Aortic smooth muscle cell (primary cell): Measurements from ENCODE around the gene PAK1IP1. TPM values are rescaled to one million over a fixed set of nuclear protein-coding genes. Genes with fewer than 3 reads are reported as not detected.

Experiments
- total RNA-seq: library from RNA; depleted of rRNA; stranded (reverse); fragments of >200 nt; gene quantifications from 2 replicates; pipeline ENCODE4 v1.2.3, GENCODE V29; 2014

PAK1IP1 gene
- 17.0 and 18.6 TPM in 2 replicates for total RNA-seq

GRCh38 chr6:10694302-10695085 lies at the start of gene PAK1IP1, which contains the start of gene C6orf52:
Gene PAK1IP1 (plus strand): TSS chr6:10694972. CDS start chr6:10694986, 14 bp downstream.
Gene C6orf52 (minus strand): TSS chr6:10694616. CDS start chr6:10687550, 7,066 bp downstream.

DNA sequence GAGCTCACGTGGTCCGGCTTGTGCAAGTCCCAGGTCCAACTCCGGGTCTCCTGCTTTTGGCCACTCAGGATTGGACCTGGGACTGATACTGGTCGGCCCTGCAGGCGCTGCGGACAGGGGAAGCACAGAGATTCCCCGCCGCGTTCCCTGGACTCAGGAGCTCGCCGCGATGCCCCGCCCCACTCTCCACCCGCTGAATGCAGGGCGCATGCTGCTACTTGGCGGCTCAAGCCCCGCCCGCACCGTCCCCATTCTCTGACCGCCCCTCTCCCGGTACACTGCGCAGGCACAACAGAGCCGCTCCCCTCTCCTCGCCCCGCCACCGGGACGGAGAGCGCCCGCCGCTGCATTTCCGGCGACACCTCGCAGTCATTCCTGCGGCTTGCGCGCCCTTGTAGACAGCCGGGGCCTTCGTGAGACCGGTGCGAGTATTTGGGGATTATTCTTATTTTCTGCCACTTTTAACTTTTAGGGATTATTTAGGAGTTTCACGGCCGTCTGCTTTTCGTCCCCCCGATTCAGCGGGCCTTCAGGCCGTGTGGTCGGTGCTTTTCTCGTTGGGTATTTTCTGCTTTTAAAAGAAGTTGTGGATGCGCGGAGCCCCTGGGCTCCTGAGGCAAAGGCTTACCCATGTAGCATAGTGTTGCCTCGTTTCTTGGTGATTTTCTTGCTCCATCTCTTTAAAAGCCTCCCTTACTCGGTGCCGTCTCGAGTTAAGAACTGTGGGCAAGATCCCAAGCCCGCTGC lies 28.2 kb downstream of the PAK1IP1 start, which contains the start of gene TMEM14C:
TSS of gene TMEM14C (plus strand) at position 251 of the 747 bp plus-strand sequence. CDS start 1,544 bp downstream, outside the sequence.

GRCh38 chr6:10747251-10747972 lies 52.6 kb downstream of the PAK1IP1 start, which contains the start of gene TMEM14B:
Gene TMEM14B (plus strand): TSS chr6:10747805. CDS start chr6:10749246, 1,441 bp downstream.

Other genes starting within 250 kb of the PAK1IP1 start
- gene GCNT2, start 173.6 kb upstream of the PAK1IP1 start, total RNA-seq: 4.0 and 12.3 TPM in 2 replicates
- 0.31 and 0.66 TPM in 2 replicates for gene C6orf52, start 356 bp upstream of the PAK1IP1 start, total RNA-seq
- gene TMEM14C, start 28.1 kb downstream of the PAK1IP1 start, total RNA-seq: 91.6 and 99.3 TPM in 2 replicates
- 75.6 and 77.7 TPM in 2 replicates for gene TMEM14B, start 52.8 kb downstream of the PAK1IP1 start, total RNA-seq
- under 0.01 TPM in 1 of 2 replicates, not detected in the other for gene MAK, start 143.6 kb downstream of the PAK1IP1 start, total RNA-seq
- not detected in 2 replicates for gene GCM2, start 187.1 kb downstream of the PAK1IP1 start, total RNA-seq
- gene SYCP2L, start 192.1 kb downstream of the PAK1IP1 start, total RNA-seq: not detected in 2 replicates